ENCODE data around the gene KATNBL1.

The KATNBL1 gene

GRCh38 chr15:34223904-34224596, 14.2 kb upstream of the KATNBL1 start:
- H3K27ac ChIP-seq (ENCODE audit: poor library complexity, severe bottlenecking): peak overlapping the region; percentile 75
- no peak for ATAC-seq (ENCODE audit: low read depth)
- peaks cover 10% of the 10 kb centered on the region for H3K4me1 ChIP-seq (ENCODE audit: insufficient read depth, poor library complexity, severe bottlenecking)
- DNase-seq (ENCODE audit: low spot score): no peak
- peak overlapping the region; percentile 68 for H3K4me3 ChIP-seq (ENCODE audit: severe bottlenecking)
- peaks cover 35% of the 10 kb centered on the region for H3K36me3 ChIP-seq (ENCODE audit: low read depth)
- TF ChIP-seq CTCF (IDR thresholded peaks at IDR 0.05; ENCODE audit: poor library complexity, severe bottlenecking): no peak
- no peaks in the 10 kb centered on the region for H3K9me3 ChIP-seq (ENCODE audit: severe bottlenecking)
- H3K27me3 ChIP-seq (ENCODE audit: insufficient read depth, poor library complexity, severe bottlenecking): no peaks in the 10 kb centered on the region

- no peak for TF ChIP-seq CTCF (IDR thresholded peaks at IDR 0.05; ENCODE audit: poor library complexity, severe bottlenecking)
- Histone ChIP-seq H3K27me3 (ENCODE audit: insufficient read depth, poor library complexity, severe bottlenecking) (no peaks in the 10 kb centered on the region), H3K27ac (ENCODE audit: poor library complexity, severe bottlenecking) (peak overlapping the region; percentile 4), H3K9me3 (ENCODE audit: severe bottlenecking) (no peaks in the 10 kb centered on the region), H3K36me3 (ENCODE audit: low read depth) (no peaks in the 10 kb centered on the region), H3K4me3 (ENCODE audit: severe bottlenecking) (no peak overlapping the region), H3K4me1 (ENCODE audit: insufficient read depth, poor library complexity, severe bottlenecking) (peaks cover 9% of the 10 kb centered on the region)
- DNase-seq (ENCODE audit: low spot score): no peak
- ATAC-seq (ENCODE audit: low read depth): peak; percentile 91
Observed at GRCh38 chr15:34217587-34218225, 7.8 kb upstream of the KATNBL1 start.

GRCh38 chr15:34216527-34217270, 6.8 kb upstream of the KATNBL1 start:
- H3K4me1 ChIP-seq (ENCODE audit: insufficient read depth, poor library complexity, severe bottlenecking): peaks cover 9% of the 10 kb centered on the region
- no peaks in the 10 kb centered on the region for H3K9me3 ChIP-seq (ENCODE audit: severe bottlenecking)
- no peaks in the 10 kb centered on the region for H3K27me3 ChIP-seq (ENCODE audit: insufficient read depth, poor library complexity, severe bottlenecking)
- DNase-seq (ENCODE audit: low spot score) (no peak), ATAC-seq (ENCODE audit: low read depth) (no peak)
- H3K27ac ChIP-seq (ENCODE audit: poor library complexity, severe bottlenecking): peak overlapping the region; percentile 4
- no peak overlapping the region for H3K4me3 ChIP-seq (ENCODE audit: severe bottlenecking)
- H3K36me3 ChIP-seq (ENCODE audit: low read depth): no peaks in the 10 kb centered on the region
- no peak for TF ChIP-seq CTCF (IDR thresholded peaks at IDR 0.05; ENCODE audit: poor library complexity, severe bottlenecking)

- ATAC-seq (ENCODE audit: low read depth): no peak
- no peak for DNase-seq (ENCODE audit: low spot score)
- no peak for TF ChIP-seq CTCF (IDR thresholded peaks at IDR 0.05; ENCODE audit: poor library complexity, severe bottlenecking)
- H3K4me3 ChIP-seq (ENCODE audit: severe bottlenecking): no peak overlapping the region
- H3K9me3 ChIP-seq (ENCODE audit: severe bottlenecking): no peaks in the 10 kb centered on the region
- H3K36me3 ChIP-seq (ENCODE audit: low read depth): no peaks in the 10 kb centered on the region
- no peaks in the 10 kb centered on the region for H3K27me3 ChIP-seq (ENCODE audit: insufficient read depth, poor library complexity, severe bottlenecking)
- peaks cover 9% of the 10 kb centered on the region for H3K4me1 ChIP-seq (ENCODE audit: insufficient read depth, poor library complexity, severe bottlenecking)
- H3K27ac ChIP-seq (ENCODE audit: poor library complexity, severe bottlenecking): no peak overlapping the region
Observed at GRCh38 chr15:34214135-34214534, 4.2 kb upstream of the KATNBL1 start.

Data from RWPE2 (cell line).